HG02943 (cell line): Measurements from ENCODE around the gene C16orf89.
"Not testable (repeated sequence)": the region's sequence is repeated elsewhere in the genome, so short reads cannot be mapped to it uniquely, and the experiment has no call there.

ENCODE experiments used
- ATAC-seq: cut with Tn5 transposase; IDR thresholded peaks from one replicate; pipeline ENCODE4 v1.9.1; 2021; ENCODE audit warnings: mild to moderate bottlenecking, low read depth, moderate library complexity; ENCODE audit not compliant: unreplicated experiment

C16orf89 gene

GRCh38 chr16:5085716-5086115 is 20.0 kb upstream of the C16orf89 start:
- not testable (repeated sequence) for ATAC-seq

- ATAC-seq: not testable (repeated sequence)
Observed at GRCh38 chr16:5084802-5085201, 19.0 kb upstream of the C16orf89 start.

- not testable (repeated sequence) for ATAC-seq
Observed at GRCh38 chr16:5084099-5084731, 18.5 kb upstream of the C16orf89 start.

- not testable (repeated sequence) for ATAC-seq
Observed at GRCh38 chr16:5083646-5084045, 17.9 kb upstream of the C16orf89 start.

- ATAC-seq: not testable (repeated sequence)
Observed at GRCh38 chr16:5080996-5081395, 15.2 kb upstream of the C16orf89 start.

- not testable (repeated sequence) for ATAC-seq
Observed at GRCh38 chr16:5080461-5080860, 14.7 kb upstream of the C16orf89 start.

- no peak for ATAC-seq
Observed at GRCh38 chr16:5078626-5079025, 12.9 kb upstream of the C16orf89 start.

- ATAC-seq: no peak
Observed at GRCh38 chr16:5077304-5077703, 11.5 kb upstream of the C16orf89 start.

- no peak for ATAC-seq
Observed at GRCh38 chr16:5075637-5076036, 9.9 kb upstream of the C16orf89 start.

GRCh38 chr16:5073771-5074170 is 8.0 kb upstream of the C16orf89 start:
- not testable (repeated sequence) for ATAC-seq

- no peak for ATAC-seq
Observed at GRCh38 chr16:5073279-5073629, 7.5 kb upstream of the C16orf89 start.

GRCh38 chr16:5072334-5073278 is 6.8 kb upstream of the C16orf89 start:
- ATAC-seq: no peak

GRCh38 chr16:5071681-5072333 is 6.1 kb upstream of the C16orf89 start, which contains the start of gene ALG1:
Gene ALG1, plus strand, starts transcription at chr16:5071843. Its CDS starts 7 bp downstream, at chr16:5071850.
- peak; percentile 79 for ATAC-seq

- ATAC-seq: no peak
Observed at GRCh38 chr16:5071341-5071680, 5.6 kb upstream of the C16orf89 start.

GRCh38 chr16:5070431-5071186 is 4.9 kb upstream of the C16orf89 start:
- no peak for ATAC-seq

- no peak for ATAC-seq
Observed at GRCh38 chr16:5069854-5070253, 4.1 kb upstream of the C16orf89 start.

GRCh38 chr16:5069048-5069447 is 3.3 kb upstream of the C16orf89 start:
- ATAC-seq: no peak

- ATAC-seq: no peak
Observed at GRCh38 chr16:5066511-5066910, 755 bp upstream of the C16orf89 start.

GRCh38 chr16:5065326-5065725 is 430 bp downstream of the C16orf89 start:
- no peak for ATAC-seq

GRCh38 chr16:5064915-5065314 is 841 bp downstream of the C16orf89 start:
- ATAC-seq: no peak
